ENCODE data around the gene PRMT1.
"Not testable (repeated sequence)": the region's sequence is repeated elsewhere in the genome, so short reads cannot be mapped to it uniquely, and the experiment has no call there.

PRMT1 gene

DNA sequence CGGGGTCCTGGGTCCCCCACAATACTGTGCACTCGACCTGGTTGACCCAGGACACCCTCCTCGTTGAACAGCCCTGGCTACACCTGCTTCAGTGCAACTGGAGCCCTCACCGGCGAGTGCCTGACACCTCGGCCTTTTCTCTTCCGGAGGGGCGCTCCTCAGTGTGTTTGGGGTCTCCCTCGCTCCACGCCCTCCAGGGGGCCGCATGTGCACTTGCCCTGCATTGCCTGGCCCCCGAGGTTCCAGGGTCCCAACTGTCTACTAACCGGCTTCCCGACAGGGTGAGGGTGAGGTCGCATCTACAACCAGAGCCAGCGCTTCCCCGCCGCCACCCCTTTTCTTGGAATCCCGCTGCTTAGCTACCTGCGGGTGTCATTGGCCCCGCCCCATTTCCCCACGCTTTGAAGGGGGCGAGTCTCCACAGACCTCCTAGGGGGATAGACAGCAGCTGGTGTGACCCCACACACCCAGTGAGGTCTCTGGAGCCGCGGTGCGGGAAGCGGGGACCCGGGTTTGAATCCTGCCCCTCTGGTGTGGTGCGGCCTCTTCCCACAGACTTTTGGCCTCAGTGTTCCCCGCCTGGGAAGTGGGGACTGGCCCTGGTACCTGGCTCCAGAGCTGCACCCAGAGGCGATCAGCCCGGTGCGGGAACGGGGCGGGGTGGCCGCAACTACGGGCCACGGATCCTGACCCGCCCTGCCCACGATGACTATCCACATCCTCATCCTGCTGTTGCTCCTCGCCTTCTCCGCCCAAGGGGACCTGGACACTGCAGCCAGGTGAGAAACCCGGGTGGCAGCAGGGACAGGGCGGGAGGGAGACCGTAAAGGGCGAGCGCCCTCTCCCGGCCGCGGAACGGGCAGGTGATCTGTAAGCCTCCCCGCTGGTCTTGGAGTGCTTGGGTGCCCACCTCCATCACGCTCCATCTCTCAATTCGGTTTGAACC is 12.3 kb downstream of the PRMT1 start, which contains the start of gene ADM5:
TSS of gene ADM5 (plus strand) at position 462 of the 946 bp plus-strand sequence. CDS start at position 706, 244 bp downstream.
- peak; percentile 20 for DNase-seq (ENCODE audit: low spot score)

DNA sequence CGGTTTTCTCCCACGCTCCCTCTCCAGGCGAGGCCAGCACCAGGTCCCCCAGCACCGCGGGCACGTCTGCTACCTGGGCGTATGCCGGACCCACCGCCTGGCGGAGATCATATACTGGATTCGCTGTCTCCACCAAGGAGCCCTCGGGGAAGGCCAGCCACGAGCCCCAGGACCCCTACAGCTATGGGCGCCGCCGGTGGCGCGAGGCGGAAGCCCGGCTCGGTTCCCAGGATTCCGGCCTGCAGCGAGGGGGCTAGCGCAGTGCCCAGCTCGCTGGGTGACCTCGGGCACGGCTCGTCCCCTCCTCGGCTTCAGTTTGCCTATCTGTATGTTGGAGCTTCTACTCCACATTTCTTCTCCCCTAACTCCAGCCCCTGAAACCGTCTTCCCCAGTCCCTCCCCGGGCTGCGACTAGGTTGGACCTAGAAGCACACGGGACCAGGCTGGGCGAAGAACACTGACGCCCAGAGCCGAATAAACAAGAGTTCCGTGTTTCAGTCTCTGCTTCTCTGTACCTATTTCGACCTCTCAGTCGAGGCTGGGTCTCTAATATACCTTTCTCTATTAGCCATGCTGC is 13.1 kb downstream of the PRMT1 start:
- no peak for DNase-seq (ENCODE audit: low spot score)

DNA sequence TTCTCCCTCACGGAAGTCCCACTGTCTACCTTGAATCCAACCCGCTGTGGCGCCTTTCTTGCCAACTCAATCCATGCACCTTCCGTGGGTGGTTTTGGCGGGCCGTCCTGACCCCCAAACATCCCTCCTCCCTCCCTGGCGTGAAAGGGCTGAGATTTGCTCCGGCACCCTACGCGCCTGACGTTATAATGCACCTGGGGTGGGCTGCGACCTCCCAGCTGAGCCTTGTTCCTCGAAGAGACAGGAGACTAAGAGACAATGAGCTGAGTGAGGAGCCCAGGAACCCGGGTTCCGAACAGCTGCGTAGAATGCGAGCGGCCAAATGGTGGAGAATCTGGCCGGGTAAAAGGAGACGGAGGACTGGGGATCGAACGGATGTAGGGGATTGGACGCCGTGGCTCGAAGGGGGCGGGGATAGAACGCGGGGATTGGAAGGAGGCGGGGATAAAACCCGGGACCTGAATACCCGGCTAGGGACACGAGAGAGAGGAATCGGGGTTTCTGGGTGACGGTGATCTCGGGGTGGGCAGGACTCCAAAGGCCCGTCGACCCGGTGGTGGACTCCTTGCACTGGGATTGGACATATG is 13.7 kb downstream of the PRMT1 start, which contains the start of gene CPT1C:
TSS of gene CPT1C (plus strand) at position 461 of the 587 bp plus-strand sequence. CDS start 1,137 bp downstream, outside the sequence.
- peak; percentile 52 for DNase-seq (ENCODE audit: low spot score)

DNA sequence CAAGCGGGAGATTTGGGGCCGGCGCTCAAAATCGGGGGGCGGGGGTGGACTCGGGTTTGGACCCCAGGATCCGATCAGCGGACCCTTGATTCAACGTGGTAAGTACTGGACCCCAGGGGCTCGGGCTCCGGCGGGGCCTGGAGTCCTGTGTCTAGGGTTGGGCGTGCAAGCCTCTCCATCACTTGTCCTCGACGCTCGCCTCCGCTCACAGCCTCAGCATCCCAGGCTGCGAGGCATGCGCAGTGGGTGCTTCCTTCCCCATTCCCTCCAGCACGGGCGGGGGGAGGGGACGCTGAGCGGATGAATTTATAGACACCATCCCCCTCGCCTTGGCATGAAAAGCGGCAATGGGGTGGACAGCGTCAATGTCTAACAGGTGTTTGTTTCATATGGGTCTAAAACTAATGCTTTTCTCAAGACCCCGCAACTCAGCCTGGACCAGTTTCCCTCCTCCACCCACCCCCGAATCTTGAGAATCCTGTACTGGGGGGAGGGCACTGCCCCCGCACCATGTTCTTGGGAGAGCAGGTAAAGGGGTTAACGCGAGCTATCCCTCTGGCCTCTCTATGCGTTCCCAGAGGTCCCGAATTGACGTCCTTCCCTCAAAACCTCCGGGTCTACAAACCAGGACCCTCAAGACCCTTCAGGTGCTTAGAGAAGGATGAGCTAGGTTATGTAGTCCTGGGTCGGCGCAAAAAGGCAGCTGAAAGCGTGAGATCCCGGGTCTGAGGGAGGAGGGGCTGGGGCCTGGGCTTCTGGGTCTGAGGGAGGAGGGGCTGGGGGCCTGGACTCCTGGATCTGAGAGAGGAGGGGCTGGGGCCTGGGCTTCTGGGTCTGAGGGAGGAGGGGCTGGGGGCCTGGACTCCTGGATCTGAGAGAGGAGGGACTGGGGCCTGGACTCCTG is 14.4 kb downstream of the PRMT1 start:
- DNase-seq (ENCODE audit: low spot score): no peak

DNA sequence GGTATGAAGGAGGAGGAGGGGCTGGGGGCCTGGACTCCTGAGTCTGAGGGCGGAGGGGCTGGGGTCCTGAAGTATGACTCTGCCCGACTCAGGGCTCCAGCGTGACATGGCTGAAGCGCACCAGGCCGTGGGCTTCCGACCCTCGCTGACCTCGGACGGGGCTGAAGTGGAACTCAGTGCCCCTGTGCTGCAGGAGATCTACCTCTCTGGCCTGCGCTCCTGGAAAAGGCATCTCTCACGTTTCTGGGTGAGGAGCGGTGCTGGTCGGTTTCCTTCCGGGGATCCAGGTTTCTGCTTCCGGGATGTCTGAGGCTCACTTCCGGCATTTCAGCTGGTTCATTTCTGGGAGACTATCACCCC is 15.1 kb downstream of the PRMT1 start:
- no peak for DNase-seq (ENCODE audit: low spot score)

DNA sequence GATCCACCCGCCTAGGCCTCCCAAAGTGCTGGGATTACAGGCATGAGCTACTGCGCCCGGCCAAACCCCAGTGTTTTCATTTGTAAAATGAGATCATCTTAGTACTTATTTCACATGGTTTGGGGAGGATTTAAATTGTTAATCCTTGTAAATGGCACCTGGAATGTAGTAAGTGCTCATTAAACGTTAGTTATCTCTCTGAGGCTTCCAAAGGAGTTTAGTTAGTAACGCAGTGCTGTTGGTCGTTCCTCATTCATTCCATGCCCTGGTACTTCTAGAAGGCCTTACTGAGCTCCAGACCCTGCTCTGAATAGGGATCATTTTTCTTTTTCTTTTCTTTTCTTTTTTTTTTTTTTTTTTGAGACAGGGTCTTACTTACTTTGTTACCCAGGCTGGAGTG is 19.0 kb downstream of the PRMT1 start:
- no peak for DNase-seq (ENCODE audit: low spot score)

DNA sequence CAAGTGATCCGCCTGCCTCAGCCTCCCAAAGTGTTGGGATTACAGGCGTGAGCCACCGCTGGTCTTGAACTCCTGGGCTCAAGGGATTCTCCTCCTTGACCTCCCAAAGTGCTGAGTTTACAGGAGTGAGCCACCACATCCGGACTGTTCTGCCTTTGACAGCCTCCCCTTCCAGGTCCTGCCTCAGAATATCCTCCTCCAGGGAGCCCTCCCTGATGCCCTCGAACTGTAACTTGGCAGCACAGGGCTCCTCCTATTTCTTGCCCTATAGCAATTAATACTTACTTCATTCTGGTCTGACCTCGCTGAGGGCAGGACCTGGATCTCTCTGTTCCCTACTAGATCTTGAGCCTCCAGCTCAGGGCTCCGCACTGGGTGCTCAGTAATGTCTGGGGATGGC is 19.8 kb downstream of the PRMT1 start:
- DNase-seq (ENCODE audit: low spot score): no peak

DNA sequence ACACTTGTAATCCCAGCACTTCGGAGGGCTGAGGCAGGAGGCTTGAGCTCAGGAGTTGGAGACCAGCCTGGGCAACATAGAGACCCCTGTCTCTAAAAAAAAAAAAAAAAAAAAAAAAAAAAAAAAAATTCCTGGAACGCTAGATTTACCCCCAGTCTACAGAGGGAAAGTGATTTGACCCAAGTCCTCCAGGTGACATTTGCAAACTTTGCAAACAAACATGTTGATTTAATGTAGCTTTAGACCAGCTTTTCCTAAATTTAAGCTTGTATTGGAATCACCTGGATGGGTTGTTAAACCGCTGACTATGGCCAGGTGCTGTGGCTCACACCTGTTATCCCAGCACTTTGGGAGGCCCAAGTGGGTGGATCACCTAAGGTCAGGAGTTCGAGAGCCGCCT is 22.3 kb downstream of the PRMT1 start:
- no peak for DNase-seq (ENCODE audit: low spot score)

DNA sequence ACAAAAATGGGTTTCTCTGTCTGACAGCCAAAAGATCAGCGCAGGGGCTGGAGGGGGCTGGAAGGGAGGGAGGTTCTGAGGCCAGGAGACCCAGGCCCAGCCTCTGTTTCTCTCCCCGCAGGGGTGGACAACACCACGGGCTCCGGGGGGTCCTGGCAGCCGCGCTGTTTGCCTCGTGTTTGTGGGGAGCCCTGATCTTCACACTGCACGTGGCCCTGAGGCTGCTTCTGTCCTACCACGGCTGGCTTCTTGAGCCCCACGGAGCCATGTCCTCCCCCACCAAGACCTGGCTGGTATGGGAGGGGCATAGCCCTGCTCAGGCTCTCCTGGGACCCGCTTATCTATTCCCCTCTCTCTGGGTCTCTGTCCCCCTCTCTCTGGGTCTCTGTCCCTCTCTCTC is 23.5 kb downstream of the PRMT1 start:
- DNase-seq (ENCODE audit: low spot score): no peak

DNA sequence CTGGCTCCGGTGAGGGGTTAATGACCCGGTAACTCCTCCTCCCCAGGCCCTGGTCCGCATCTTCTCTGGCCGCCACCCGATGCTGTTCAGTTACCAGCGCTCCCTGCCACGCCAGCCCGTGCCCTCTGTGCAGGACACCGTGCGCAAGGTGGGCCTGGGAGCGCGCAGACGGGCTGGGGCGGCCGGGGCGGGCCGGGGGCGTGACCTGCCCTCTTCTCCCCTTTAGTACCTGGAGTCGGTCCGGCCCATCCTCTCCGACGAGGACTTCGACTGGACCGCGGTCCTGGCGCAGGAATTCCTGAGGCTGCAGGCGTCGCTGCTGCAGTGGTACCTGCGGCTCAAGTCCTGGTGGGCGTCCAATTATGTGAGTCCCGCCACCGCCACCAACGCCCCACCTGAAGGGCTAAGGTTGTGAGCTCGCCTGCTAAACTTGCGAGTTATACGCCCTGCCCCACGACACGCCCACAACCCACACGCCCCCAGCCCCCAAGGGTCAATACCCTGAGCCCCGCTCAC is 24.3 kb downstream of the PRMT1 start:
- DNase-seq (ENCODE audit: low spot score): no peak

DNA sequence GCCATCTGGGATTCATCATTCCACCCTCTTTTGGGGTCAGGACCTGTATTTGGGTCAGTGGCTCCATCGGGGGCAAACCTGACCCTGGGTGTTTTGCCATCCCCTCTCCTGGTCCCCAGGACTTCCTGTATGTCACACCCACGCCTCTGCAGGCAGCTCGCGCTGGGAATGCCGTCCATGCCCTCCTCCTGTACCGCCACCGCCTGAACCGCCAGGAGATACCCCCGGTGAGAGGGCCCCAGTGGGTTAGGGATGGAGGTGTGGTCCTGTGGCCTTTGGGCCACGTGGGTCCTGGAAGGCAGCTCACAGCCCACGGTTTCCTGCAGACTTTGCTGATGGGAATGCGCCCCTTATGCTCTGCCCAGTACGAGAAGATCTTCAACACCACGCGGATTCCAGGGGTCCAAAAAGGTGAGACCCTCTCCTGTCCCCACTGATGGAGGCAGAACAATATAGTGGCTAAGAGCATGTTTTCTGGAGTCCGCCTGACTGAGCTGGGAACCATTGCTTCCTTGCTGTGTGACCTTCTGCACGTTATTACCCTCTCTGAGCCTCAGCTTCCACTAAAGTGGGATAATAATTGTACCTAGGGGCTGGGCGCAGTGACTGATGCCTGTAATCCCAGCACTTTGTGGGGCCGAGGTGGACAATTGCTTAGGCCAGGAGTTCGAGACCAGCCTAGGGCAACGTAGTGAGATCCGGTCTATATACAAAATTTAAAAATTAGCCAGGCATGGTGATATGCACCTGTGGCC is 28.0 kb downstream of the PRMT1 start:
- DNase-seq (ENCODE audit: low spot score): no peak

DNA sequence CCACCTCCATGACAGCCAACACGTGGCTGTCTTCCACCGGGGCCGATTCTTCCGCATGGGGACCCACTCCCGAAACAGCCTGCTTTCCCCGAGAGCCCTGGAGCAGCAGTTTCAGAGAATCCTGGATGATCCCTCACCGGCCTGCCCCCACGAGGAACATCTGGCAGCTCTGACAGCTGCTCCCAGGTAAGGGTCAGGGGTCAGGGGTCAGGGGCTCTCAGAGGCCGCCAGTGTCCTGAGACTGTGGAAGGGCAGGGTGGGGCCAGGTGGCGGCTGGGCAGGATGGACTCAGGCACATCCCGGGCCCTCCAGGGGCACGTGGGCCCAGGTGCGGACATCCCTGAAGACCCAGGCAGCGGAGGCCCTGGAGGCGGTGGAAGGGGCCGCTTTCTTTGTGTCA is 28.8 kb downstream of the PRMT1 start:
- DNase-seq (ENCODE audit: low spot score): no peak

DNA sequence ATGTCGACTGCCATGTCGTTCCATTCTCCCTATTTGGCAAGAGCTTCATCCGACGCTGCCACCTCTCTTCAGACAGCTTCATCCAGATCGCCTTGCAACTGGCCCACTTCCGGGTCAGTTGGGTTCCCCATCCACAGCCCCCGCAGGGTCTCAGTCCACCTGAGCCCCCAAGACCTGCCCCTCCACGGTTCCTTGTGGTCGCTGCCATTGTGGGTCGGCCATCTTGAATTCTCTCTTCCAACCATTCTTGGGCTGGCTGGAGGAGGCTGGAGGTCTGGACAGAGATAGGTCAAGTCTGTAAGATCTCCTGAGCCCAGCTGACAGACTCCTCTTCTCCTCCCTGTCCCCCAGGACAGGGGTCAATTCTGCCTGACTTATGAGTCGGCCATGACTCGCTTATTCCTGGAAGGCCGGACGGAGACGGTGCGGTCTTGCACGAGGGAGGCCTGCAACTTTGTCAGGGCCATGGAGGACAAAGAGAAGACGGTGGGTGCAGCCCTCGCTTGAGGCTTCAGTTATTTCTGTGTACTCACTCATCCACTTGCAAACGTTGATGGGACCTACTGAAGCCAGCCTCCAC is 33.4 kb downstream of the PRMT1 start:
- no peak for DNase-seq (ENCODE audit: low spot score)

DNA sequence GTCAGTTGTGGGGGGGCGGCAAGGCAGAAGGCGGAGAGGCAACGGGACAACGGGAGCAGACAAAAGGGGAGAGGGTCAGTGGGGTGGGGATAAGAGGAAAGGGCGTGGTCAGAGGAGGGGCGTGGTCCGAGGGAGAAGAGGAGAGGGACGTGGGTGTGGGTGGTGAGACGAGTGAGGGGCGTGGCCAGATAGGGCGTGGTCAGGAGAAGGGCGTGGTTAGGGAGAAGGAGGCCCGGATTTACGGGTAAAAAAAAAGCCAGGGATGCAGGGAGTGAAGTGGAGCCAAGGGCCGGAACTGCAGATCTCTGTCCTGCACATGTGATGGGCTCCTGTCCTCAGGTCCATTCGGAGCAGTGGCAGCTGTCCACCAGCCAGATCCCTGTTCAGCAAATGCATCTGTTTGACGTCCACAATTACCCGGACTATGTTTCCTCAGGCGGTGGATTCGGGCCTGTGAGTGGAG is 35.4 kb downstream of the PRMT1 start:
- no peak for DNase-seq (ENCODE audit: low spot score)

DNA sequence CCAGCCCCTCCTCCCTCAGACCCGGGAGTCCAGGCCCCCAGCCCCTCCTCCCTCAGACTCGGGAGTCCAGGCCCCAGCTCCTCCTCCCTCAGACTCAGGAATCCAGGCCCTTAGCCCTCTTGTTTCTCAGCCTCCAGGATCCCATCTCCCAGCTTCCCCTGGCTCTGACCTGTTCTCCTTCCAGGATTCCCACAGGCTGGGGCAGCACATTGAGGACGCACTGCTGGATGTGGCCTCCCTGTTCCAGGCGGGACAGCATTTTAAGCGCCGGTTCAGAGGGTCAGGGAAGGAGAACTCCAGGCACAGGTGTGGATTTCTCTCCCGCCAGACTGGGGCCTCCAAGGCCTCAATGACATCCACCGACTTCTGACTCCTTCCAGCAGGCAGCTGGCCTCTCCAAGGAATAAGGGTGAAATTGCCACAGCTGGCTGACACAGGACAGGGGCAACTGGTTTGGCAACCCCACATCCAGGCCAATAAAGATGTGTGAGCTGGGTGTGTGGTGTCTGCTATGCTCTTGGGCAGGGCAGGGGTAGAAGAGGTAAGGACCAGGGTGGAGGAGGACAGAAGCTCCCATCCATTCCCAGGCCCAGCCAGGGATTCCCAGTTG is 36.3 kb downstream of the PRMT1 start:
- DNase-seq (ENCODE audit: low spot score): no peak

DNA sequence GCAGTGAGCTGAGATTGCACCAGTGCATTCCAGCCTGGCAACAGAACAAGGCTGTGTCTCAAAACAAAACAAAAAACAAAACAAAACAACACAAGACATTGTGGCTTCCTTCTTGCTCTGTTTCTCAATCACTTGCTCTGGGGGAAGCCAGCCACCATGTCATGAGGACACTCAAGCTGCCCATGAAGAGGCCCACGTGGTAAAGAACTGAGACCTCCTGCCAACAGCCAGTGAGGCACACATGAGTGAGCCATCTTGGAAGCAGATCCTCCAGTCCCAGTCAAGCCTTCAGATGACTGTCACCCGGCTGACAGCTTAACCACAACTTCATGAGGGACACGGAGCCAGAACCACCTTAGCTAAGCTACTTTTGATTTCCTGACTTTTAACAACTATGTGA is 39.1 kb downstream of the PRMT1 start:
- no peak for DNase-seq (ENCODE audit: low spot score)

DNA sequence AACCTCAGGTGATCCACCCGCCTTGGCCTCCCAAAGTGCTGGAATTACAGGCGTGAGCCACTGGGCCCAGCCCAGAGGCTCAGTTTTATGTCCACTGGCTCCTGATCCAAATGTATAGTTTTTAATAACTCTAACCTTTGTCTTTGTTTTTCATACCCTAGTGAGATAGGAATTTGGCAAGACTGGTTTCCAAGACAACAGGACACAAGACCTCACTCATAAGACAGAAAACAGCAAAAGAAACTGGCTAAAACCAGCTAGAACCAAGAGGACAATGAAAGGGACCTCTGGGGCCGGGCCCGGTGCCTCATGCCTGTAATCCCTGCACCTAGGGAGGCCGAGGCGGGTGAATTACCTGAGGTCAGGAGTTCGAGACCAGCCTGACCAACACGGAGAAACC is 41.4 kb downstream of the PRMT1 start:
- DNase-seq (ENCODE audit: low spot score): no peak

DNA sequence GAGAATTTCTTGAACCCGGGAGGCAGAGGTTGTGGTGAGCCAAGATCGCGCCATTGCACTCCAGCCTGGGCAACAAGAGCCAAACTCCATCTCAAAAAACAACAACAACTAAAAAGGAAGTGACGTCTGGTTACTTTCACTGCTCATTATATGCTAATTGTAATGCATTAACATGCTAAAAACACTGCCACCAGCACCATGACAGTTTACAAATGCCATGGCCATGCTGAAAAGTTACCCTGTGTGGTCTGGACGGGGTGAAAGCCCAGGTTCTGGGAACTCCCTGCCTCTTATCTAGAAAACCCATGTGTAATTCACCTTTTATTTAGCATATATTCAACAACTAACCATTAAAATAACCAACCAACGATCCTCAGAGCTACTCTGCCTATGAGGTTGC is 41.9 kb downstream of the PRMT1 start:
- DNase-seq (ENCODE audit: low spot score): no peak

DNA sequence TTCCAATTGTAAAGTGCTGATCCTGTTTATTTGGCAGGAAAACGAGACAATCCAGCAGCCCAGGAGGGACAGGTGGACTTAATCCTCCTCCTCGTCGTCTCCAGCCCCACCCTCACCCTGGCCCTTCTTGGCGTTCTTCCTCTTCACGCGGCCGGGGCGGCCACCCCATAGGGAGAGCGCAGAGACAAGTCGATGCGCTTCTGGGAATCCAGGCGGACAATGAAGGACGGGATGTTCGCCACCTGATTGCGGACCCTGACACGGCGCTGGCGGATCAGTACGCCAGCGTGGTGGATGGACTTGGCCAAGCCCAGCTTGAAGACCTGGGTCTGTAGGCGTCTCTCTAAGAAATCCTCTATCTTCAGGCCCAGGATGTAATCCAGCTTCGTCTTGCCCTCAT is 42.3 kb downstream of the PRMT1 start:
- DNase-seq (ENCODE audit: low spot score): not testable (repeated sequence)

Measured in CD4-positive, alpha-beta T cell treated with Interleukin-15 for 4 hours (primary cell).